HL-60 (cell line): Measurements from ENCODE around the gene COPS7A.

Source experiments
- CTCF ChIP-seq: IDR thresholded peaks from one replicate; pipeline ENCODE4 v1.5.1; 2011; ENCODE audit warnings: low read length, control low read depth, inconsistent platforms; ENCODE audit not compliant: insufficient read depth
- POLR2AphosphoS5 ChIP-seq: IDR thresholded peaks from 2 replicates; pipeline ENCODE4 v1.6.1; 2012; ENCODE audit warnings: low read depth

- TF ChIP-seq POLR2AphosphoS5 = no peak
- TF ChIP-seq CTCF = no peak
Observed at GRCh38 chr12:6692888-6693287, 31.0 kb upstream of the COPS7A start.
